HL-60 (cell line): ENCODE data around the gene IGHMBP2.

ENCODE experiments used
- CTCF ChIP-seq: IDR thresholded peaks from one replicate; pipeline ENCODE4 v1.5.1; 2011; ENCODE audit warnings: low read length, control low read depth, inconsistent platforms; ENCODE audit not compliant: insufficient read depth
- GABPA ChIP-seq: IDR thresholded peaks from 2 replicates; pipeline ENCODE4 v1.6.1; 2012; ENCODE audit warnings: low read depth
- POLR2AphosphoS5 ChIP-seq: IDR thresholded peaks from 2 replicates; pipeline ENCODE4 v1.6.1; 2012; ENCODE audit warnings: low read depth
- REST ChIP-seq: IDR thresholded peaks from 2 replicates; pipeline ENCODE4 v1.6.1; 2012; ENCODE audit warnings: low read depth; ENCODE audit not compliant: insufficient replicate concordance
- SPI1 ChIP-seq: IDR thresholded peaks from 2 replicates; pipeline ENCODE4 v1.6.1; 2012; ENCODE audit warnings: low read depth, mild to moderate bottlenecking, borderline replicate concordance

- TF ChIP-seq CTCF (no peak), POLR2AphosphoS5 (no peak), GABPA (no peak), REST (no peak), SPI1 (no peak)
Observed at GRCh38 chr11:68950762-68951161, 47.1 kb downstream of the IGHMBP2 start.
